ENCODE results near the gene C6orf52. TPM values are rescaled to one million over a fixed set of nuclear protein-coding genes. Genes with fewer than 3 reads are reported as not detected.

Gene C6orf52
- total and polyA plus RNA-seq, 9 of the 15 experiments (the other 6 are each of a cell fraction or from before 2014, with no cell fraction given): 6.7 to 37.0 (median 11.1) TPM

- TF ChIP-seq MXD1 (CRISPR knock-in tag; IDR thresholded peaks at IDR 0.05; ENCODE audit: borderline replicate concordance, poor library complexity, severe bottlenecking) (no peak), E2F6 (IDR thresholded peaks at IDR 0.05; ENCODE audit: borderline replicate concordance in 1 of 2, extremely low read depth in 1 of 2, insufficient read depth in 1 of 2, insufficient read length in 1 of 2, low read depth in 1 of 2, low read length in 1 of 2, poor library complexity in 1 of 2, severe bottlenecking in 1 of 2) (peak in 1 of 2 experiments; percentile 69), MCM2 (IDR thresholded peaks at IDR 0.05; ENCODE audit: low read depth) (no peak), CBX2 (IDR thresholded peaks at IDR 0.05; ENCODE audit: insufficient read depth, low read length, poor library complexity, severe bottlenecking) (no peak), PML (IDR thresholded peaks at IDR 0.05; ENCODE audit: low read length) (no peak), NR3C1 (CRISPR knock-in tag; IDR thresholded peaks at IDR 0.05) (peak; percentile 54; the same call in 1 of the 2 replicates), PHF8 (IDR thresholded peaks at IDR 0.05; ENCODE audit: borderline replicate concordance, low read length) (peak; percentile 51; the same call in 1 of the 2 replicates), NR4A1 (CRISPR knock-in tag; IDR thresholded peaks at IDR 0.05) (no peak), NR4A1 (tag; IDR thresholded peaks at IDR 0.05) (no peak), XRCC5 (IDR thresholded peaks at IDR 0.05; ENCODE audit: low read depth, low read length) (no peak), ZNF282 (CRISPR knock-in tag; IDR thresholded peaks at IDR 0.05) (peak; percentile 47; the same call in 1 of the 2 replicates), CEBPG (CRISPR knock-in tag; IDR thresholded peaks at IDR 0.05) (no peak), CEBPG (tag; conservative IDR thresholded peaks at IDR 0.05 in 1 of 2, IDR thresholded peaks at IDR 0.05 in 1 of 2) (no peak), ZNF584 (CRISPR knock-in tag; IDR thresholded peaks at IDR 0.05; ENCODE audit: low read depth) (no peak), TOE1 (IDR thresholded peaks at IDR 0.05; ENCODE audit: borderline replicate concordance) (no peak), TOE1 (CRISPR knock-in tag; IDR thresholded peaks at IDR 0.05; ENCODE audit: borderline replicate concordance, low read depth) (no peak), STAG1 (CRISPR knock-in tag; IDR thresholded peaks at IDR 0.05; ENCODE audit: borderline replicate concordance) (no peak)
- TF ChIP-seq, protein P1, sequence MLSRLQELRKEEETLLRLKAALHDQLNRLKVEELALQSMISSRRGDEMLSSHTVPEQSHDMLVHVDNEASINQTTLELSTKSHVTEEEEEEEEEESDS (CRISPR knock-in tag; IDR thresholded peaks at IDR 0.05): no peak
- TF ChIP-seq, protein P2, sequence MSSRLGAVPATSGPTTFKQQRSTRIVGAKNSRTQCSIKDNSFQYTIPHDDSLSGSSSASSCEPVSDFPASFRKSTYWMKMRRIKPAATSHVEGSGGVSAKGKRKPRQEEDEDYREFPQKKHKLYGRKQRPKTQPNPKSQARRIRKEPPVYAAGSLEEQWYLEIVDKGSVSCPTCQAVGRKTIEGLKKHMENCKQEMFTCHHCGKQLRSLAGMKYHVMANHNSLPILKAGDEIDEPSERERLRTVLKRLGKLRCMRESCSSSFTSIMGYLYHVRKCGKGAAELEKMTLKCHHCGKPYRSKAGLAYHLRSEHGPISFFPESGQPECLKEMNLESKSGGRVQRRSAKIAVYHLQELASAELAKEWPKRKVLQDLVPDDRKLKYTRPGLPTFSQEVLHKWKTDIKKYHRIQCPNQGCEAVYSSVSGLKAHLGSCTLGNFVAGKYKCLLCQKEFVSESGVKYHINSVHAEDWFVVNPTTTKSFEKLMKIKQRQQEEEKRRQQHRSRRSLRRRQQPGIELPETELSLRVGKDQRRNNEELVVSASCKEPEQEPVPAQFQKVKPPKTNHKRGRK (tag; IDR thresholded peaks at IDR 0.05): peak; percentile 71
These were observed 34.6 kb downstream of the C6orf52 start (continued) for GRCh38 chr6:10659699-10660348.
